ENCODE data around the gene HTR6.

The HTR6 gene

GRCh38 chr1:19720174-19720573 lies 55.5 kb downstream of the HTR6 start:
- no peak for DNase-seq (ENCODE audit: low read depth, low spot score)

DNA sequence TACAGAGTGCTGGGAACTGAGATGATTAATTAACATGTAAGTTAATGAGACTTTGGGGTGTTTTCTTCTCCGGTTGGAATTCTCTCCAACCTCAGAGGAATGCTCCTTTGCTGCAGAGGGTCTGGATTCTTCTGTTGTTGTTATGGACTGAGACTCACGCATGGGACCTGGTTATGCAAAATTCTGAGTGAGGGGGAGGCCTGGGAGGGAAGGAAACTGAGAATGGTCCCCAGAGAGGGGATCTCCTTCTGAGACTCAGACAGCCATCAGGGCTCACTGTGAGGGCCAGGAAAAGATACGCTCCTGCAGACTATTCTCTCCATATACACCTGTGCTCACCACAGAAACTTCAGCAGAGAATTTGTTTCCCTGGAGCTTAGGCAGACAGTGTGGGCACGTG lies 56.3 kb downstream of the HTR6 start:
- DNase-seq (ENCODE audit: low read depth, low spot score) = no peak

- no peak for DNase-seq (ENCODE audit: low read depth, low spot score)
These were observed 59.2 kb downstream of the HTR6 start for GRCh38 chr1:19723874-19724273.

GRCh38 chr1:19725606-19726005 lies 60.9 kb downstream of the HTR6 start:
- DNase-seq (ENCODE audit: low read depth, low spot score) = no peak

- DNase-seq (ENCODE audit: low read depth, low spot score) = no peak
These were observed 63.9 kb downstream of the HTR6 start for GRCh38 chr1:19728413-19729145.

DNA sequence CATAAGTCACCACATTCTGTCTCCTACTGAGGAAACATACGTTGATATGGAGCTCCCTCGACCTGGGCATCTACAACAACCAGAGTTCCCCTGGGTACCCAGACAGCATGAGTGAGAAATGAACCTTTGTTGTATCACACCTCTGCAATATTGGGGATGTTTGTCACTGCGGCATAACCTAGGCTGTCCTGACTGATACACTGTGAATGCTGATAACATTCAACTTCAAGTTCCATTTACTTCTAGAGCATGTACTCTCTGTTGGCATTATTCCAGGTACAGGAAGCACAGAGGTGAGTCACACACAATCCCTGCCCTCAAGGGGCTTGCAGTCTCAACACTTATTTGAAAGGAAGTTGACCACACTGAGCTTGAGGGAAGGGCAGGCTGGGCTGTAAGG lies 65.6 kb downstream of the HTR6 start:
- DNase-seq (ENCODE audit: low read depth, low spot score) = no peak
